Naive thymus-derived CD4-positive, alpha-beta T cell (primary cell): ENCODE results near the gene SMAP2. TPM values are rescaled to one million over a fixed set of nuclear protein-coding genes. Genes with fewer than 3 reads are reported as not detected.
A peak's percentile ranks its signal among the peaks of the same experiment; 100 is the strongest.

Experiments
- ATAC-seq: fragments of 150-1000 bp; cut with Tn5 transposase; 2 replicates; pipeline ENCODE4 v1.10.0; 2021; ENCODE audit warnings: mild to moderate bottlenecking, moderate library complexity
- CTCF ChIA-PET: fragments of 350-600 bp; sonication (Branson Sonifier 250); formaldehyde crosslinking; loops from one replicate; lab custom pipeline; 2021; ENCODE audit warnings: antibody characterized with exemption; lab: Charles Lee
- POLR2A ChIA-PET: fragments of 350-600 bp; sonication (Branson Sonifier 250); formaldehyde crosslinking; loops from one replicate; lab custom pipeline; 2021; ENCODE audit warnings: antibody characterized with exemption, inconsistent platforms; lab: Charles Lee
- DNase-seq, 9 donors: peaks; one replicate each; pipeline versions ENCODE4 v3.0.0 to v3.0.0-alpha.2; 2020 to 2022; ENCODE audit warnings: mixed read lengths in 1 of 9
- H3K27ac ChIP-seq: one replicate; pipeline ENCODE4 v1.7.0; 2013; ENCODE audit warnings: mild to moderate bottlenecking, low read depth, low read length, moderate library complexity
- H3K27me3 ChIP-seq, 2 donors: one replicate each; pipeline ENCODE4 v1.7.0; 2013; ENCODE audit warnings: low read length in 2 of 2, mild to moderate bottlenecking in 2 of 2, moderate library complexity in 2 of 2; ENCODE audit not compliant: control insufficient read depth in 2 of 2, insufficient read depth in 2 of 2
- H3K36me3 ChIP-seq, 3 experiments: 1 replicate in 2 of 3; 2 replicates in 1 of 3; pipeline ENCODE4 v1.7.0; 2013; ENCODE audit warnings: low read length in 3 of 3, mild to moderate bottlenecking in 3 of 3, moderate library complexity in 1 of 3; ENCODE audit not compliant: insufficient read depth in 3 of 3, control insufficient read depth in 2 of 3
- H3K4me1 ChIP-seq, 2 donors: one replicate each; pipeline ENCODE4 v1.7.0; 2013; ENCODE audit warnings: low read length in 2 of 2, mild to moderate bottlenecking in 2 of 2, moderate library complexity in 1 of 2; ENCODE audit not compliant: control insufficient read depth in 2 of 2, insufficient read depth in 2 of 2
- H3K4me3 ChIP-seq: 2 replicates; pipeline ENCODE4 v1.7.0; 2013; ENCODE audit warnings: mild to moderate bottlenecking, low read length
- H3K9me3 ChIP-seq, 3 experiments: 1 replicate in 2 of 3; 2 replicates in 1 of 3; pipeline ENCODE4 v1.7.0; 2013; ENCODE audit warnings: low read length in 3 of 3; ENCODE audit not compliant: control insufficient read depth in 2 of 3
- H3K27ac Mint-ChIP-seq, 9 donors: one replicate each; pipeline ENCODE4 v1.8.0; 2020 to 2022; ENCODE audit warnings: mixed read lengths in 9 of 9, mild to moderate bottlenecking in 8 of 9, moderate library complexity in 5 of 9, inconsistent platforms in 2 of 9
- H3K27me3 Mint-ChIP-seq, 5 donors: one replicate each; pipeline ENCODE4 v1.8.0; 2021 to 2022; ENCODE audit warnings: mixed read lengths in 5 of 5, mild to moderate bottlenecking in 1 of 5
- H3K36me3 Mint-ChIP-seq, 5 donors: one replicate each; pipeline ENCODE4 v1.8.0; 2020 to 2022; ENCODE audit warnings: mixed read lengths in 5 of 5, mild to moderate bottlenecking in 3 of 5, inconsistent platforms in 1 of 5
- H3K4me1 Mint-ChIP-seq, 7 donors: one replicate each; pipeline ENCODE4 v1.8.0; 2020 to 2022; ENCODE audit warnings: mixed read lengths in 7 of 7, mild to moderate bottlenecking in 3 of 7, inconsistent platforms in 1 of 7
- H3K4me3 Mint-ChIP-seq, 10 donors: one replicate each; pipeline ENCODE4 v1.8.0; 2020 to 2022; ENCODE audit warnings: mild to moderate bottlenecking in 10 of 10, mixed read lengths in 10 of 10, moderate library complexity in 6 of 10, inconsistent platforms in 2 of 10
- H3K9me3 Mint-ChIP-seq, 11 donors: one replicate each; pipeline ENCODE4 v1.8.0; 2020 to 2022; ENCODE audit warnings: mixed read lengths in 11 of 11, mild to moderate bottlenecking in 4 of 11, inconsistent platforms in 1 of 11, moderate library complexity in 1 of 11
- intact Hi-C, 2 donors: fragments of 100-400 bp; cut with micrococcal nuclease; formaldehyde crosslinking; loops; one replicate each; pipeline ENCODE4 v1.15.1; 2023
- polyA plus RNA-seq, 2 donors: library from polyadenylated mRNA; unstranded; fragments of 300-500 nt; fragmentation: Illumina TruSeq; gene quantifications; one replicate each; pipeline ENCODE4 v1.2.3, GENCODE V29; 2021
- total RNA-seq, 6 experiments: library from RNA in 5 of 6; stranded (reverse) in 5 of 6; gene quantifications; 1 replicate in 5 of 6; 2 replicates in 1 of 6; pipeline ENCODE4 v1.2.3 and lab custom pipeline; 2021 to 2026

The SMAP2 gene
- total and polyA plus RNA-seq, 7 experiments from 2014 or later, result 144 to 542 (median 203) TPM

GRCh38 chr1:40397258-40397657 is 23.7 kb downstream of the SMAP2 start:
- intact Hi-C loops, result loop anchor here in 1 of 2 donors (1.0 kb wide), 1 partner anchor 8 kb away; no protein-coding TSS in a partner anchor
- H3K4me3 ChIP-seq, result no peak overlapping the region
- ATAC-seq (no peak), DNase-seq (no peak)
- H3K4me1 Mint-ChIP-seq, result peaks cover 63 to 97% (median 91%) of the 10 kb centered on the region in 7 donors
- POLR2A ChIA-PET, result interaction anchor here (0.8 to 8.9 kb wide), 4 partner anchors 12 to 56 kb away, joined by 3 to 168 read pairs (median 4); no protein-coding TSS in a partner anchor
- no peaks in the 10 kb centered on the region for H3K27me3 ChIP-seq
- no peaks in the 10 kb centered on the region for H3K9me3 ChIP-seq
- peaks cover 0 to 41% (median 29%) of the 10 kb centered on the region in 5 donors for H3K36me3 Mint-ChIP-seq
- H3K27ac Mint-ChIP-seq, result peak overlapping the region; percentile 82 to 100 (median 96)
- peaks cover 62 to 89% of the 10 kb centered on the region in 2 donors for H3K4me1 ChIP-seq
- CTCF ChIA-PET, result interaction anchor here (0.6 to 2.4 kb wide), 4 partner anchors 14 to 244 kb away, joined by 3 to 9 read pairs (median 4); no protein-coding TSS in a partner anchor
- H3K27me3 Mint-ChIP-seq, result no peaks in the 10 kb centered on the region
- H3K9me3 Mint-ChIP-seq, result no peaks in the 10 kb centered on the region
- H3K27ac ChIP-seq, result peak overlapping the region; percentile 99
- no peaks in the 10 kb centered on the region for H3K36me3 ChIP-seq
- H3K4me3 Mint-ChIP-seq, result peak overlapping the region; percentile 45 to 90 (median 72)

DNA sequence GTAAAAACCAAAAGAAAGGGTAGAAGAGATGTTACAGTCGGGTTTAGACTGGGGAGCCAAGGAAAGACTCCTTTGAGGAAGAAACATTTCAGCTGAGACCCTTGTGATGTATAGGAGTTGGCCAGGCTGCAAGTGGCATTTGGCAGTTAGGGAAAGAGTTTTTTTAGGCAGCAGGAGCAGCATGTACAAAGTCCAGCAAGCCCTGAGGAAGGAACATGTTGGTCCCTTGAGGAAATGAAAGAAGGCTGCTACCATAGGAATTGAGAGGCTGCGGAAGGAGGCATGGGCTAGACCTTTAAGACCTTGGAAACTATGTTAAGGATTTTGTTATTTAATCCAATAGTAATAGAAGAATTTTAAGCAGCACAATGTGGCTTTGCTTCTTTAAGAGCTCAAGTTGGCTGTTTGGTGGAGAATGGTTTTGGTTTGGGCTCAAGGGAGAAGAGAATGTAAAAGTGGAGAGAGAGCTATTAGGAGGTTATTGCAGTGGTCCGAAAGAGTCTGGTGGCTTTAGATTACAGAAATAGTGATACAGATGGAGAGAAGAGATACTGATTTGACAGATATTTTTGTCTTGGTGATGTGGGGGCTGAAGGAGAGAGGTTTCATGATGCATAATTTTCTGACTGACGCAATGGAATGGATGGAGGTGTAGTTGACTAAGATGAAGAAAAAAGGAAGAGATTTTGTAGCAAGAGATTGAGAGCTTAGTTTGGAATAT is 26.6 kb downstream of the SMAP2 start:
- intact Hi-C loops, result loop anchor here (5.0 to 10.0 kb wide), 2 partner anchors 158 to 325 kb away; no protein-coding TSS in a partner anchor
- Mint-ChIP-seq H3K27me3 (no peaks in the 10 kb centered on the region), H3K9me3 (no peaks in the 10 kb centered on the region), H3K27ac (peak overlapping the region; percentile 71 to 98 (median 90)), H3K4me1 (peaks cover 59 to 98% (median 95%) of the 10 kb centered on the region in 7 donors), H3K36me3 (peaks cover 0 to 36% (median 27%) of the 10 kb centered on the region in 5 donors), H3K4me3 (peak overlapping the region; percentile 48 to 77 (median 65))
- ChIA-PET CTCF (interaction anchor here (0.5 to 3.0 kb wide), 10 partner anchors 13 to 587 kb away, joined by 3 to 16 read pairs (median 6); no protein-coding TSS in a partner anchor), POLR2A (interaction anchor here (0.6 to 8.9 kb wide), 6 partner anchors 14 to 363 kb away, joined by 3 to 168 read pairs (median 4); no protein-coding TSS in a partner anchor)
- no peak overlapping the region for H3K4me3 ChIP-seq
- DNase-seq (no peak), ATAC-seq (no peak)
- no peaks in the 10 kb centered on the region for H3K27me3 ChIP-seq
- no peaks in the 10 kb centered on the region for H3K9me3 ChIP-seq
- H3K27ac ChIP-seq, result peak overlapping the region; percentile 67
- peaks cover 59 to 90% of the 10 kb centered on the region in 2 donors for H3K4me1 ChIP-seq
- no peaks in the 10 kb centered on the region for H3K36me3 ChIP-seq

DNA sequence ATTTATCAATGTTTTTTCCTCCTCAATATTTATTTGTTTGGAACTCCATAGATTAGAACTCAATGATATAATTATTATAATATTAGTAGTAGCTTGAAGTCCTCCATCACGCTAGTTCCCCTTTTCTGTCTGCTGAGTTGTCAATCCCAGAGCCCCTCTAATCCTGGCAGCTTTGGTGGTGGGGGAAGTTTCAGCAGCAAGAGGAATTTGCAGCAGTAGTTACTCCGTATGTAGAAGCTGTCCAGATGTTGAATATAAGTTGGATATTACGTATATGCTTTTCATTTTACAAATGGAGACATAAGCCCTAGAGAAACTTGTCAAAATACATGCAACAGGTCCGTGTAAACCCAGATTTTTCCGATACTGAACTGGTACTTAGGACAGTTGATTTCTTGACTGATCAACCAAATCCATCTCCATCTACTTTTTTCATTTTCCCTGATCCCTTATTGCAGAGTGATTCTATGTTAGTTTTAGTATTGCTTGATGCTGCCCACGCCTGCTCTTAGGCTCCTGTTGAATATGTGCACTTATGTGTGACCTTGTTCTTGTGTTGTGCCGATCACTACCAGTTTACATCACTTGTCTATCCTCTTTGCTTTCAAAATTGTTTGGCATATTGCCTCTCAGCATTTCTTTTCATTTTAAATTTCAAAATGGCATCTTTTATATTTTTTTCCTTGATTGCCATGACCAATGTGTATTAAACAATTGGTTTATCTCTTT is 28.1 kb downstream of the SMAP2 start:
- Mint-ChIP-seq H3K4me3 (peak overlapping the region; percentile 22 to 80 (median 59)), H3K4me1 (peaks cover 56 to 98% (median 91%) of the 10 kb centered on the region in 7 donors), H3K36me3 (peaks cover 0 to 39% (median 23%) of the 10 kb centered on the region in 5 donors), H3K27me3 (no peaks in the 10 kb centered on the region), H3K27ac (peak overlapping the region; percentile 67 to 98 (median 92)), H3K9me3 (no peaks in the 10 kb centered on the region)
- ChIA-PET POLR2A (interaction anchor here (0.9 to 8.9 kb wide), 2 partner anchors 16 to 57 kb away, joined by 3 to 168 read pairs; no protein-coding TSS in a partner anchor), CTCF (interaction anchor here (2.2 to 3.0 kb wide), 2 partner anchors 15 to 248 kb away, joined by 8 to 16 read pairs; no protein-coding TSS in a partner anchor)
- H3K27me3 ChIP-seq, result no peaks in the 10 kb centered on the region
- H3K36me3 ChIP-seq, result peaks cover 0 to 3% (median 0%) of the 10 kb centered on the region in 3 experiments
- no peaks in the 10 kb centered on the region for H3K9me3 ChIP-seq
- DNase-seq, result no peak
- no peak overlapping the region for H3K4me3 ChIP-seq
- intact Hi-C loops, result loop anchor here (2.0 to 10.0 kb wide), 3 partner anchors 143 to 327 kb away; partner anchors contain the start of gene ZMPSTE24 (in 1 of the 2)
- H3K4me1 ChIP-seq, result peaks cover 47 to 78% of the 10 kb centered on the region in 2 donors
- ATAC-seq, result no peak
- peak overlapping the region; percentile 92 for H3K27ac ChIP-seq

DNA sequence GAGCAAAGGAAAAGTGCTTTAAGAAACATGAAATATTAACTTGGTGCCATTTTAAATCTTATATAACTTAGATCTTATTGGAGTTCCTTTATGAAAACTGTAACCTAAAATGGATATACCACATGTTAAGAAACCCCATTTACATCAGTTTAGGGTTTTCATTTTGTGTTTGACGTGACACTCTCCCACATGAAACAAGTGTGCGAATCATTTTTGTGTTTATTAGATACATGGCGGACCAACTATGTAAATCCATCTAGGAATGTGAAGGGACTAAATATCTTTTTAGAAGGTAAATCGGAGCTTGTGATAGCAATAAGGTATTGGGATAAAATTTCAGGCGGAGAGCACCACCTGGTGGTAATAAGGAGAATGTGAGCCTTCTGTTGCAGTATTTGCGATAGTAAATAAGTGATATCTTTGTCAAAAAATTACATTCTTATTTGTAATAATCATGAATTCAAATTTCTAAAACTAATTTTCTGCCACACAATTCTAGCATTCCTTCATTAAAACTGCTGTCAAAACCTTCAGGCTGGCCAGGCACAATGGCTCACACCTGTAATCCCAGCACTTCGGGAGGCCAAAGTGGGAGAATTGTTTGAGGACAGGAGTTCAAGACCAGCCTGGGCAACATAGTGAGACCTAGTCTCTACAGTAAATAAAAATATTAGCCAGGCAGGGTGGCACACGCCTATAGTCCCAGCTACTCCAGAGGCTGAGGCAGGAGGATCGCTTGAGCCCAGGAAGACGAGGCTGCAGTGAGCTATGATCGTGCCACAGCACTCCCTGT is 31.3 kb downstream of the SMAP2 start:
- peak overlapping the region; percentile 84 to 98 (median 92) for H3K27ac Mint-ChIP-seq
- peak overlapping the region; percentile 0 to 85 (median 71) for H3K4me3 Mint-ChIP-seq
- H3K9me3 Mint-ChIP-seq, result no peaks in the 10 kb centered on the region
- Histone ChIP-seq H3K27ac (peak overlapping the region; percentile 92), H3K27me3 (no peaks in the 10 kb centered on the region), H3K4me1 (peaks cover 40 to 52% of the 10 kb centered on the region in 2 donors), H3K9me3 (no peaks in the 10 kb centered on the region), H3K4me3 (no peak overlapping the region), H3K36me3 (peaks cover 5 to 23% (median 10%) of the 10 kb centered on the region in 3 experiments)
- DNase-seq (peak in 7 of 9 donors; percentile 65 to 84 (median 78)), ATAC-seq (peak; percentile 85)
- intact Hi-C loops, result loop anchor here (1.0 to 10.0 kb wide), 13 partner anchors 10 to 330 kb away; partner anchors contain the start of genes SMAP2 (in 1 of the 2) and ZMPSTE24 (in 1 of the 2)
- POLR2A ChIA-PET, result interaction anchor here (0.5 to 8.9 kb wide), 11 partner anchors 11 to 263 kb away, joined by 3 to 168 read pairs (median 5); partner anchors contain the start of gene SMAP2
- CTCF ChIA-PET, result interaction anchor here (0.6 to 3.8 kb wide), 24 partner anchors 11 to 261 kb away, joined by 3 to 40 read pairs (median 4); partner anchors contain the start of genes COL9A2 and SMAP2
- peaks cover 10 to 45% (median 24%) of the 10 kb centered on the region in 5 donors for H3K36me3 Mint-ChIP-seq
- no peaks in the 10 kb centered on the region for H3K27me3 Mint-ChIP-seq
- H3K4me1 Mint-ChIP-seq, result peaks cover 42 to 92% (median 79%) of the 10 kb centered on the region in 7 donors

- H3K36me3 ChIP-seq, result peaks cover 5 to 33% (median 16%) of the 10 kb centered on the region in 3 experiments
- H3K27ac ChIP-seq, result peak overlapping the region; percentile 92
- ATAC-seq (no peak), DNase-seq (no peak)
- Mint-ChIP-seq H3K4me3 (peak overlapping the region in 4 of 10 donors; percentile 11 to 74 (median 28)), H3K36me3 (peaks cover 10 to 44% (median 18%) of the 10 kb centered on the region in 5 donors), H3K4me1 (peaks cover 35 to 88% (median 73%) of the 10 kb centered on the region in 7 donors), H3K27me3 (no peaks in the 10 kb centered on the region), H3K27ac (peak overlapping the region in 8 of 9 donors; percentile 51 to 98 (median 91)), H3K9me3 (no peaks in the 10 kb centered on the region)
- H3K4me3 ChIP-seq, result no peak overlapping the region
- CTCF ChIA-PET, result interaction anchor here (0.6 to 3.8 kb wide), 17 partner anchors 12 to 262 kb away, joined by 3 to 40 read pairs (median 10); partner anchors contain the start of genes COL9A2 and SMAP2
- no peaks in the 10 kb centered on the region for H3K9me3 ChIP-seq
- no peaks in the 10 kb centered on the region for H3K27me3 ChIP-seq
- H3K4me1 ChIP-seq, result peaks cover 31 to 43% of the 10 kb centered on the region in 2 donors
- POLR2A ChIA-PET, result interaction anchor here (0.6 to 8.9 kb wide), 4 partner anchors 20 to 61 kb away, joined by 4 to 168 read pairs (median 12); partner anchors contain the start of gene SMAP2
- intact Hi-C loops, result loop anchor here (2.0 to 10.0 kb wide), 3 partner anchors 34 to 331 kb away; partner anchors contain the start of genes SMAP2 (in 1 of the 2) and ZMPSTE24 (in 1 of the 2)
Measured at GRCh38 chr1:40405812-40406211, 32.3 kb downstream of the SMAP2 start.
